K562 (cell line): ENCODE data around the gene IPO9. TPM values are rescaled to one million over a fixed set of nuclear protein-coding genes. Genes with fewer than 3 reads are reported as not detected.

Experiments
- ATAC-seq: fragments of 200-7000 bp; cut with Tn5 transposase; 3 replicates; pipeline ENCODE4 v1.9.1; 2020; ENCODE audit warnings: moderate library complexity
- BruUV-seq: library from RNA; stranded (reverse); fragments of 400-500 nt; replicated peaks from 2 replicates; lab custom pipeline; 2021; lab: Mats Ljungman, UMichigan
- CTCF ChIA-PET: fragments of 300-600 bp; formaldehyde crosslinking; extraction: SDS; loops from one replicate; lab custom pipeline; 2021; ENCODE audit warnings: low intra/inter-chr PET ratio; lab: Yijun Ruan, JAX
- POLR2A ChIA-PET: fragments of 300-600, 350-650 bp; sonication (Branson Sonifier 250); formaldehyde crosslinking; extraction: SDS; loops from one replicate; lab custom pipeline; 2021; ENCODE audit warnings: antibody characterized with exemption, inconsistent platforms; lab: Yijun Ruan, JAX
- DNase-seq, 4 experiments: peaks; one replicate each; pipeline versions ENCODE4 v3.0.0 to v3.0.0-alpha.2; 2011 to 2018; ENCODE audit warnings: low spot score in 3 of 4, mixed read lengths in 3 of 4; ENCODE audit errors: extremely low read depth in 1 of 4
- FAIRE-seq: peaks from 2 replicates; lab custom pipeline; 2011; peaks lifted over from hg19 to GRCh38; lab: Jason Lieb, UNC
- H2AFZ ChIP-seq: 2 replicates; pipeline ENCODE4 v1.6.0; 2011; ENCODE audit warnings: low read depth, low read length, control low read depth, inconsistent platforms
- H3K27ac ChIP-seq: fragments of 200-600 bp; 3 replicates; pipeline ENCODE4 v1.8.0; 2011; ENCODE audit warnings: low read depth, mild to moderate bottlenecking, control low read depth, inconsistent platforms, low read length, moderate library complexity, mixed read lengths; ENCODE audit errors: extremely low read depth
- H3K27me3 ChIP-seq, 2 experiments: fragments of 300-600 bp in 1 of 2; 2 replicates in 1 of 2; 3 replicates in 1 of 2; pipeline versions ENCODE4 v1.6.0 to v1.8.0; 2011; ENCODE audit warnings: inconsistent platforms in 2 of 2, low read length in 2 of 2, mild to moderate bottlenecking in 1 of 2, mixed read lengths in 1 of 2, moderate library complexity in 1 of 2; ENCODE audit not compliant: control insufficient read depth in 2 of 2, insufficient read depth in 2 of 2
- H3K36me3 ChIP-seq: fragments of 300-600 bp; 3 replicates; pipeline ENCODE4 v1.8.0; 2011; ENCODE audit warnings: mild to moderate bottlenecking, low read length, inconsistent platforms; ENCODE audit not compliant: control insufficient read depth, insufficient read depth
- H3K4me1 ChIP-seq, 2 experiments: fragments of 200-600 bp in 1 of 2; replicated peaks in 1 of 2; 2 replicates in 1 of 2; 3 replicates in 1 of 2; pipeline versions ENCODE4 v1.5.1 to v1.8.0; 2011; ENCODE audit warnings: inconsistent platforms in 2 of 2, low read length in 2 of 2, mild to moderate bottlenecking in 1 of 2, mixed read lengths in 1 of 2, moderate library complexity in 1 of 2; ENCODE audit not compliant: control insufficient read depth in 2 of 2, insufficient read depth in 2 of 2
- H3K4me2 ChIP-seq: 2 replicates; pipeline ENCODE4 v1.6.1; 2011; ENCODE audit warnings: low read length, control low read depth, inconsistent platforms, mixed read lengths; ENCODE audit not compliant: insufficient read depth
- H3K4me3 ChIP-seq: fragments of 200-600 bp; sonication (generic), shearing (Covaris generic); 2 replicates; pipeline ENCODE4 v1.5.1; 2016; ENCODE audit warnings: control low read depth, inconsistent platforms
- H3K79me2 ChIP-seq: fragments of 200-600 bp; 3 replicates; pipeline ENCODE4 v1.8.0; 2011; ENCODE audit warnings: low read length, inconsistent platforms; ENCODE audit not compliant: control insufficient read depth, insufficient read depth
- H3K9ac ChIP-seq, 2 experiments: 2 replicates each; pipeline versions ENCODE4 v1.6.0 to v1.6.1; 2011; ENCODE audit warnings: low read depth in 2 of 2, low read length in 2 of 2, control low read depth in 1 of 2, inconsistent platforms in 1 of 2, mild to moderate bottlenecking in 1 of 2, mixed read lengths in 1 of 2; ENCODE audit not compliant: insufficient read depth in 1 of 2
- H3K9me1 ChIP-seq: one replicate; pipeline ENCODE4 v1.6.0; 2011; ENCODE audit warnings: inconsistent platforms, mild to moderate bottlenecking, low read length, moderate library complexity; ENCODE audit not compliant: control insufficient read depth, insufficient read depth
- H3K9me3 ChIP-seq: replicated peaks from 2 replicates; pipeline ENCODE4 v1.5.1; 2011; ENCODE audit warnings: low read depth, low read length, inconsistent platforms; ENCODE audit not compliant: control insufficient read depth, insufficient read depth
- H4K20me1 ChIP-seq: replicated peaks from 2 replicates; pipeline ENCODE4 v1.6.1; 2011; ENCODE audit warnings: low read length, inconsistent platforms, mixed read lengths; ENCODE audit not compliant: control insufficient read depth, insufficient read depth
- CEBPG ChIP-seq, 3 experiments: fragments of 200-800 bp in 1 of 3; sonication (Bioruptor generic) in 1 of 3; sonication (generic) in 1 of 3; formaldehyde crosslinking in 1 of 3; IDR thresholded peaks in 2 of 3; conservative IDR thresholded peaks in 1 of 3; 2 replicates each; pipeline versions ENCODE4 v1.6.1 to v1.8.0; 2016 to 2022; ENCODE audit warnings: missing compliant biosample characterization in 2 of 3, missing genetic modification characterization in 2 of 3, mild to moderate bottlenecking in 1 of 3, missing genetic modification reagents in 1 of 3
- ESRRA ChIP-seq: fragments of 450-650 bp; IDR thresholded peaks from 2 replicates; pipeline ENCODE4 v1.6.1; 2014; ENCODE audit warnings: low read depth, mild to moderate bottlenecking, moderate library complexity, borderline replicate concordance
- EZH2 ChIP-seq: IDR thresholded peaks from 2 replicates; pipeline ENCODE4 v1.6.1; 2012; ENCODE audit warnings: low read depth, mild to moderate bottlenecking, inconsistent platforms, low read length, borderline replicate concordance
- HNRNPH1 ChIP-seq: fragments of 200-400 bp; formaldehyde crosslinking; optimal IDR thresholded peaks from 2 replicates; pipeline ENCODE3; 2017; ENCODE audit warnings: low read depth, mild to moderate bottlenecking, low read length, moderate library complexity
- MBD2 ChIP-seq: sonication (generic); IDR thresholded peaks from 2 replicates; pipeline ENCODE4 v1.6.1; 2016; ENCODE audit warnings: low read depth, borderline replicate concordance
- MNT ChIP-seq, 2 experiments: fragments of 450-650 bp; conservative IDR thresholded peaks; 2 replicates each; pipeline ENCODE4 v1.6.1; 2017; ENCODE audit warnings: mild to moderate bottlenecking in 2 of 2, moderate library complexity in 2 of 2
- NCOA6 ChIP-seq: fragments of 450-650 bp; IDR thresholded peaks from 2 replicates; pipeline ENCODE4 v1.6.1; 2017; ENCODE audit warnings: mild to moderate bottlenecking
- SNIP1 ChIP-seq: fragments of 450-650 bp; IDR thresholded peaks from 2 replicates; pipeline ENCODE4 v1.7.1; 2017; ENCODE audit warnings: low read depth, mild to moderate bottlenecking
- SRSF7 ChIP-seq: fragments of 200-400 bp; formaldehyde crosslinking; optimal IDR thresholded peaks from 2 replicates; pipeline ENCODE3; 2017; ENCODE audit warnings: mild to moderate bottlenecking, low read depth, low read length
- ZMIZ1 ChIP-seq, 2 experiments: fragments of 150-350 bp in 1 of 2; IDR thresholded peaks; 2 replicates each; pipeline ENCODE4 v1.6.1; 2012 to 2016; ENCODE audit warnings: low read depth in 2 of 2, low read length in 2 of 2, mild to moderate bottlenecking in 1 of 2, moderate library complexity in 1 of 2
- ZNF551 ChIP-seq: fragments of 250-450 bp; sonication (Bioruptor Pico); IDR thresholded peaks from 2 replicates; pipeline ENCODE4 v1.5.0; 2021; ENCODE audit warnings: mild to moderate bottlenecking, moderate library complexity
- WGBS: fragments of 100-300 bp; shearing (Covaris generic); methylation state at CpG from one replicate; pipeline ENCODE4 v1.1.6; 2016; ENCODE audit warnings: low coverage, mixed read lengths; ENCODE audit not compliant: insufficient coverage; ENCODE audit errors: missing lambda C conversion rate; 5-methylcytosine and 5-hydroxymethylcytosine counted together
- in situ Hi-C: fragments of 300-500 bp; cut with MboI; formaldehyde crosslinking; loops from 4 replicates; pipeline ENCODE4 v1.15.0; 2018; ENCODE audit warnings: inconsistent platforms, mixed read lengths
- intact Hi-C: fragments of 100-400 bp; cut with micrococcal nuclease; formaldehyde crosslinking; loops from 2 replicates; pipeline ENCODE4 v1.14.2; 2022
- polyA plus RNA-seq, 8 experiments: library from polyadenylated mRNA; depleted of rRNA in 4 of 8; stranded (reverse) in 5 of 8; unstranded in 3 of 8; fragments of >200 nt; fragmentation: Nextera tagmentation in 2 of 8; fragmentation: Illumina TruSeq in 1 of 8; extraction: Ambion mirVana in 2 of 8; extraction: Trizol in 1 of 8; gene quantifications; 2 replicates each; pipeline versions ENCODE4 v1.2.1 to v1.2.3, GENCODE V29; 2011 to 2014; ENCODE audit warnings: inconsistent platforms in 1 of 8, missing spikeins in 1 of 8
- total RNA-seq, 7 experiments: library from RNA; depleted of rRNA in 6 of 7; stranded (reverse); fragments of >200 nt in 6 of 7; fragmentation: Illumina TruSeq in 2 of 7; extraction: Trizol in 2 of 7; gene quantifications; 2 replicates each; pipeline versions ENCODE4 v1.2.1 to v1.2.3, GENCODE V29; 2011 to 2021; ENCODE audit warnings: low replicate concordance in 1 of 7

The IPO9 gene
- total and polyA plus RNA-seq, 9 of the 15 experiments (the other 6 are each of a cell fraction or from before 2014, with no cell fraction given) = 27.9 to 78.6 (median 43.9) TPM

GRCh38 chr1:201912832-201913231 lies 83.9 kb downstream of the IPO9 start:
- H3K9ac ChIP-seq = no peak overlapping the region
- TF ChIP-seq ESRRA = no peak
- no peak for TF ChIP-seq MNT (conservative IDR thresholded peaks at IDR 0.05)
- no peak for TF ChIP-seq SNIP1
- TF ChIP-seq NCOA6 = no peak
- no peak for TF ChIP-seq ZMIZ1 (IDR thresholded peaks at IDR 0.05; ENCODE audit: low read depth in 2 of 2, low read length in 2 of 2)
- no peak for TF ChIP-seq EZH2
- TF ChIP-seq HNRNPH1 = no peak
- TF ChIP-seq MBD2 = no peak
- no peak for TF ChIP-seq CEBPG (CRISPR knock-in tag; IDR thresholded peaks at IDR 0.05)
- TF ChIP-seq CEBPG (tag; conservative IDR thresholded peaks at IDR 0.05 in 1 of 2, IDR thresholded peaks at IDR 0.05 in 1 of 2) = no peak
- no peak for TF ChIP-seq ZNF551 (CRISPR knock-in tag)
- TF ChIP-seq SRSF7 = no peak
- H3K9me3 ChIP-seq = no peaks in the 10 kb centered on the region
- no peak for ATAC-seq
- no peaks in the 10 kb centered on the region for H3K79me2 ChIP-seq
- no peaks in the 10 kb centered on the region for H3K27me3 ChIP-seq
- intact Hi-C loops = no loop called here
- H3K4me3 ChIP-seq = no peak overlapping the region
- in situ Hi-C loops = no loop called here
- no peaks in the 10 kb centered on the region for H3K9me1 ChIP-seq
- H3K4me1 ChIP-seq = peaks cover 14 to 15% of the 10 kb centered on the region in 2 experiments
- H3K36me3 ChIP-seq = no peaks in the 10 kb centered on the region
- no peak for DNase-seq
- no peak overlapping the region for H2AFZ ChIP-seq
- WGBS = 57% methylated on average over 5 of the region's 5 CpGs
- POLR2A ChIA-PET = interaction anchor here (0.7 to 1.8 kb wide), 9 partner anchors 9 to 333 kb away, joined by 3 to 10 read pairs (median 5); partner anchors contain the start of gene TIMM17A
- no peak for FAIRE-seq
- H3K27ac ChIP-seq = no peak overlapping the region
- CTCF ChIA-PET = no interaction called here
- H3K4me2 ChIP-seq = no peak overlapping the region
- H4K20me1 ChIP-seq = no peaks in the 10 kb centered on the region
- no TSS peak for BruUV-seq
